Measurements from ENCODE around the gene BRK1. TPM values are rescaled to one million over a fixed set of nuclear protein-coding genes. Genes with fewer than 3 reads are reported as not detected.
"Not testable (repeated sequence)": the region's sequence is repeated elsewhere in the genome, so short reads cannot be mapped to it uniquely, and the experiment has no call there.

Gene BRK1
- polyA plus RNA-seq, 1 donor = 142 TPM

DNA sequence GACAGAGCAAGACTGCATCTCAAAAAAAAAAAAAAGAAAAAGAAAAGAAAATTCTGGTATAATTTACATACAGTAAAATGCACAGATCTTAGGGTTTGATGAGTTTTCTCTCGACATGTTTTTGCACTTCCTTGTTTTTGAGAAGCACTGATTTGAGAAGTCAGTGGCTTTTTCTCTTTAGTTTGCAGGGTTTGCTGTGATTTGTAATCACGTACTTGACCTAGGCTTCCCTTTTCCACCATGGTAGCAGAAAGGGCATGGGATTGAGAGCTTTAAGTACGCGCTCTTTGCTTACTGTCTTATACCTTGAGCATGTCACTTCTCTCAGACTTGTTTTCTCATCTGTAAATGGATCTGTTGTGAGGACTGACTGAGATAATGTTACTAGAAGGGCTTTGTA is 30.2 kb downstream of the BRK1 start:
- no peak for DNase-seq

DNA sequence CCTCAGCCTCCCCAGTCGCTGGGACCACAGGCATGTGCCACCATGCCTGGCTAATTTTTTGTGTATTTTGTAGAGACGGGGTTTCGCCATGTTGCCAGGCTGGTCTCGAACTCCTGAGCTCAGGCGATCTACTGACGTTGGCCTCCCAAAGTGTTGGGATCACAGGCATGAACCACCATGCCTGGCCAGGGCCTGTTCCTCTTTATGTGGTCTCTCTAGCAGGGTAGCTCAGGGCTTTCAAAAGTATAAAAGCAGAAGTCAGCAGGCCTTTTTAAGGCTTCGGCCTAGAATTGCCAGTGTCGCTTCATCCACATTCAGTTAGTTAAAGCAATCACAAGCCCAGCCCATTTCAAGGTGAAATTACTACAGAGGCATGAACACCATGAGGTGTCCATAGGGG is 33.8 kb downstream of the BRK1 start:
- no peak for DNase-seq

DNA sequence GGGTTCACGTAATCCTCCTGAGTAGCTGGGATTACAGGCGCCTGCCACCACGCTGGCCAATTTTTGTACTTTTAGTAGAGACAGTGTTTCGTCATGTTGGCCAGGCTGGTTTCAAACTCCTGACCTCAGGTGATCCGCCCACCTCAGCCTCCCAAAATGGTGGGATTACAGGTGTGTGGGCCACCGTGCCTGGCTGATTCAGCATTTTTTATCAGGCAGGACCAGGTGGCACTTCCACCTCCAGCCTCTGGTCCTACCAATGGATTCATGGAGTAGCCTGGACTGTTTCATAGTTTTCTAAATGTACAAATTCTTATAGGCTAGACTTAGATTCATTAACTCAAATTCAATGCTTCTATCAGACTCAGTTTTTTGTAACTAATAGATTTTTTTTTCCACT is 35.5 kb downstream of the BRK1 start:
- DNase-seq = no peak

DNA sequence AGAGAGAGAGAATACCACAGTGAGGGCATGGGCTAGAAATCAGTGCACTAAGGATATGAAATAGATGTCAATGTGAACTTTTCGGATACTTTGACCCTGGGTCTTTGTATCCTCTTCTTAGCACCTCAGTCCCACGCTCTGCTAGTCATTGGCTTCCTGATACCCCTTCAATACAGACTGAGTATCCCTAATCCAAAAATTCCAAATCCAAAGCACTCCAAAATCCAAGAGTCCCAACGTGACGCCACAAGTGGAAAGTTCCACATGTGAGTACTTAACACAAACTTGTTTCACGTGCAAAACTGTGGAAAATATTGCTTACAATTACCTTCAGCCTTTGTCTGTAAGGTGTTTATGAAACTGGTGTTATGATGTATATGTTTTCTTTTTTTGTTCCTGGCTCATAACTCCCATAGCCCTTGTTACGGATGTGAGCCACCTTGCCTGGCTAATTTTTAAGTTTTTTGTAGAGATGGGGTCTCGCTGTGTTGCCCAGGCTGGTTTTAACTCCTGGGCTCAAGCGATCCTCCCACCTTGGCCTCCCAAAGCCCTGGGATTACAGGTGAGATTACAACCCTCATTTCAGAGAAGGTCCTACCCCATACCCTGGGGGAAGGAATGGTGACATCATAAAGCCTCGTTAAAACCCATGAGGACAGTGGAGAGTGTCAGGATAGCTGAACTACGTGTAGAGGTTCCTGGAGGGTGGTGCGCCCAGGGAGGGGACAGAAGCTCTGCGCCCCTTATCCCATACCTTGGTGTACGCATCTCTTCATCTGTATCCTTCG is 39.1 kb downstream of the BRK1 start:
- DNase-seq = no peak

DNA sequence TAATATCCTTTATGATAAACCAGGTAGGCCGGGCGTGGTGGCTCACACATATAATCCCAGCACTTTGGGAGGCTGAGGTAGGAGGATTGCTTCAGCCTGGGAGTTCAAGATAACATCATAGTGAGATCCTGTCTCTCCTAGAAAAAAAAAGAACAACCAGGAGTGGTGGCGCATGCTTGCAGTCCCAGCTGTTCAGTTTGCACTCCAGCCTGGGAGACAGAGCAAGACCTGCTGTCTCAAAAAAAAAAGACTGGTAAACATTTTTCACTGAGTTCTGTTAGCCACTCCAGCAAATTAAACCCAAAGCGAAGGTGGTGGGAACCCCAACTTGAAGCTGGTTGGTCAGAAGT is 39.6 kb downstream of the BRK1 start:
- DNase-seq = no peak

DNA sequence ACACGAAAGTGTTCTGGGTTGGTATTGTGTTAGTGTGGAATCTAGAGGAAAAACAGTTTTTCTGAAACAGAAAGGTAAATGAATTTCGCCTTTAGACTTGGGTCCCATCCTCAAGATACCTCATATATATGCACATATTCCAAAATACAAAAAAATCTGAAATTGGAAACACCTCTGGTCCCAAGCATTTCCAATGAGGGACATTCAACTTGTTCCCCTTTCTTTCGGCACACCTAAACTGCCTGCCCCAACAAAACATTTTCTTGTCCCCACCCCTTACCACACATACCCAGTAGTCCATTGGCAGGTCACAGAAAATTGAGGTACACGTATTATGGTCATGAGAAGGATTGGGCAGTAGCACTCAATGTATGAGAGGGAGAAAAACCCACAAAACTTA is 40.2 kb downstream of the BRK1 start:
- DNase-seq = no peak

DNA sequence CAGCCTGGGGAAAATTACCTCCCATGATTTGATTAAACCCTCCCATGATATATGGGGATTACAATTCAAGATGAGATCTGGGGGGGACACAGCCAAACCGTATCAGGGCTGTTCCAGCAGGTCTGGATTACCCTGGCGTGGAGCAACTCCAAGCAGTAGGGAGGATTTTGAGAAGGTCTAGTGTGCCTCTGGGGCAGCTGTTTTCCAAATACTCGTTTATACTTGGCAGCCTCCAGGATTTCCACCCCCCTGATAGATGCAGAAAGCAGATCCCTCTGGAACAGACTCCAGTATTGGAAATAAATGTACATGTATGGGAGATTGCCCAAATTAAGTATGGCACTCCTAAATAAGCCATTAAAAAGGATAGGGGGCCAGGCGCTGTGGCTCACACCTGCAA is 41.6 kb downstream of the BRK1 start:
- peak; percentile 72 for DNase-seq

DNA sequence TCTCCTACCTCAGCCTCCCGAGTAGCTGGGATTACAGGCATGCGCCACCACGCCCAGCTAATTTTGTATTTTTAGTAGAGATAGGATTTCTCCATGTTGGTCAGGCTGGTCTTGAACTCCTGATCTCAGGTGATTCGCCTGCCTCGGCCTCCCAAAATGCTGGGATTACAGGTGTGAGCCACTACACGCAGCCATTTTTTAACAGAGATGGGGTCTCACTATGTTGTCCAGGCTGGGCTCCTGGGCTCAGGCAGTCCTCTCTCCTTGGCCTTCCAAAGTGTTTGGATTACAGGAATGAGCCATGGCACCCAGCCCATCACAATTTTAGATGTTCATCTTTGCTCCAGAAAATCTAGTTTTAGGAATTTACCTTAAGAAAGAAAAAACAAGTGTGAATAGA is 43.1 kb downstream of the BRK1 start:
- DNase-seq = not testable (repeated sequence)

DNA sequence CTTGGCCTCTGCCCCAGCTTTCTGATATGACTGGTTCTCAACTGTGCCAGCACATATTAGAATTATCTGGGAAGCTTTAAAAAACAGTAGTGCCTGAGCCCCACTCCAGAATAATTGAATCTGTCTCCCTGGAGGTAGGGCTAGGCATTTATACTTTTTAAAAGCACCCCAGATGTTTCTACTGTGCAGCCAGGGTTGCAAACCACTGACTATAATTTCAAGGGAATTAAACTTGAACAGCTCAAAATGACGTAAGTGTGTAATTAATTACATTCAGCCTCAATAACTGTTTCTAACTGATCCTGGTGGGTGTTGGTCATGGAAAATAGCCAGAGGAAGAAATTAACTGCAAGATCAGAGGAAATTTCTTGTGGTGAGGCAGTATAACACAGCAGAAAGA is 44.9 kb downstream of the BRK1 start:
- no peak for DNase-seq

DNA sequence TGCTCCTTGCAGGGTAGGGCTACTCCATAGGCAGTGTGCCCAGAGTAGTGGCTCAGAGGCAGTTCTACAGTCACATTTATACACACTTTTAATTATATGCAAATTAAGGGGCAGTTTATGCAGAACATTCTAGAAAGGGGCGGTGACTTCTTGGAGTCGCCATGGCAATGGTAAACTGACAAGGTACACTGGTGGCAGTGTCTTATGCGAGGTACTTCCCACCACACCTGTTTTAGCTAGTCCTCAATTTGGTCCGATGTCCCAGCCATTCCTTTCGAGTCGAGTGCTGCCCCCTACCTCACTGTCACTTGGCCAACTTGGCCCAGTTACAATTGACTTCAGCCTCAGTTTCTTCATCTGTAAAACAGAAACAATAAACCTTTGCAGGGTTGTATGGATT is 45.5 kb downstream of the BRK1 start:
- no peak for DNase-seq

DNA sequence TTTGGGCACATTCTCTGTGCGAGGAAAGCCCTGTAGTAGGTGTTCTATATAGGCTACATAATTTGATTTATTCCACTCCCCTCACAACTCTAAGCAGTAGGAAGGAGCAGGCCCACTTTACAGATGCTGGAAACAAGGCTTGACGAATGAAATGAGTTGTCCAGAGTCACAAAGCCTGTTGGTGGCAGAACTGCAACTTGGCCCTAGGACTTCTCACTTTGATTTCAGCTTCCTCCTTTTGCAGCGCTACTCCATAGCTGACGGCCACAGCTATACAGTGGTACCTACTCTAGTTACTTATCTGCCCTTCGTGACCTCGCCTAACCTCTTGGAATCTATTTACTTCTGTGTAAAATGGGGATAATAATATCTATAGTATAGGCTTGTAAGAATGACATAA is 46.7 kb downstream of the BRK1 start:
- no peak for DNase-seq

DNA sequence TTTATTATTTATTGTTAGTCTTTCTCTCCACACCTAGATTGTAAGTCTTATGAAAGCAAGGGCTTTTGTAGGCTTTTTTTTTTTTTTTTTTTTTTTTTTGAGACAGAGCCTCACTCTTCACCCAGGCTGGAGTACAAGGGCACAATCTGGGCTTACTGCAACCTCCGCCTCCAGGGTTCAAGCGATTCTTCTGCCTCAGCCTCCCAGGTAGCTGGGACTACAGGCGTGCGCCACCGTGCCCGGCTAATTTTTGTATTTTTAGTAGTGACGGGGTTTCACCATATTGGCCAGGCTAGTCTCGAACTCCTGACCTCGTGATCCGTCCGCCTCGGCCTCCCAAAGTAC is 48.7 kb downstream of the BRK1 start:
- not testable (repeated sequence) for DNase-seq

DNA sequence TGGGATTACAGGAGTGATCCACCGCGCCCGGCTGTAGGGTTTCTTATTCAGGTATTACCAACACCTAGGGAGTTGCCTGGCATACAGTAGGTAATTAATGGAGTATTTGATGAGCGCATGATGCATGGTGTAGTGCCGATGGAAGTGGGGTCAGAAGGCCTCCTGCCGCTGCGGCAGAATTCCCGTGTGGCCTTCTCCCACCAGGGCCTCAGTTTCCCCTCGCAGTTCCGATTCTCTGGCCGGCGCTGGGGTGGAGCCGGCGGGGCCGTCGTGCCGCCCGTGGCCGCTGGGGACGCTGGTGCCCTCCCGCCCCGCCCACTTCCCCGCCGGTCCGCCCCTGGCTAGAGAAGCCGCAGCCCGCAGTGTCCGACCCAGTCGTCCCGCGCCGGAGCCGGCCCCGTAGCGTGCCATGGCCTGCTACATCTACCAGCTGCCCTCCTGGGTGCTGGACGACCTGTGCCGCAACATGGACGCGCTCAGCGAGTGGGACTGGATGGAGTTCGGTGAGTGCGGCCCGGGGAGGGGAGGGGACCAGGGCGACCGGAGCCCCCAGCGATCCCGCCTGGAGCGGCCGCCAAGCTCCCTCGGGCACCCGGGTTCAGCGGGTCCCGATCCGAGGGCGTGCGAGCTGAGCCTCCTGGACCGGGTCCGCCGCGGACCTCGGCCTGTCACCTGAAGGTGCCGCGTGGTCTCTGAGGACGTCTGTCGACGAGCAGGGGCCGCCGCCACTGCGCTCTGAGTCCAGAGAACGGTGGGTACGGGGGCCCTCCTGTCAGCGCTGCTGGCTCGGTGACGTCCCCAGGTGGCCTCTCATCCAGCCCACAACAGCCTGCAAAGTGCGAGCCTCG is 49.3 kb downstream of the BRK1 start, which contains the start of gene IRAK2:
Gene IRAK2 (plus strand): TSS at position 374 of the 848 bp plus-strand sequence. CDS start 36 bp downstream, at position 410.
- peak; percentile 62 for DNase-seq

DNA sequence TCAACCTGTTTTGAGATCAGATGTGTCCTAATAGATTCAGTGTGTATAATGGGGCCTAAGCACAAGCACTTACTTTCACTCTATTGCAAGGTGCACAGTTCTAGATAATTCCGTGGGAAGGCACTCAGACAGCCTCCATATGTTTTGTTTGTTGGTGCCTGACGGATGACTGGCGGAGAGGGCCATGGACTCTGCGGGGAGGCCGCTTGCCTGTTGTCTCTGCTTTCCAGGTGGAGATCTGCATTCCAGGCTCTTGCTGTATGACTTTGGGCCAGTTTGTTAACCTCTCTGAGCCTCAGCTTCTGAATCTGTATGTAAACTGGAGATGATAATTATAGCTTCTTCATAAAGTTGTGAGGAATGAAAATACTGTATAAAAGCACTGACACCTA is 50.7 kb downstream of the BRK1 start:
- no peak for DNase-seq

DNA sequence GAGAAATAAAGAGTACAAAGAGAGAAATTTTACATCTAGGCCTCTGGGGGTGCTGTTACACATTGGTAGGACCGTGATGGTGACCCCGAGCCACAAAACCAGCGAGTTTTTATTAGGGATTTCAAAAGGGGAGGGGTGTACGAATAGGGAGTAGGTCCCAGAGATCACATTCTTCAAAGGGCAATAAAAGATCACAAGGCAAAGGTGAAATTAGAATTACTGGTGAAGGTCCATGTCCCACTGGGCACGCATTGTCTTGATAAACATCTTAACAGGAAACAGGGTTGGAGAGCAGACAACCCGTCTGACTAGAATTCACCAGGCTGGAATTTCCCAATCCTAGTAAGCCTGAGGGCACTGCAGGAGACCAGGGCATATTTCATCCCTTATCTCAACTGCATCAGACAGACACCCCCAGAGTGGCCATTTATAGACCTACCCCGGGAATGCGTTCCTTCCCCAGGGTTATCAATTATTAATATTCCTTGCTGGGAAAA is 53.6 kb downstream of the BRK1 start:
- no peak for DNase-seq

DNA sequence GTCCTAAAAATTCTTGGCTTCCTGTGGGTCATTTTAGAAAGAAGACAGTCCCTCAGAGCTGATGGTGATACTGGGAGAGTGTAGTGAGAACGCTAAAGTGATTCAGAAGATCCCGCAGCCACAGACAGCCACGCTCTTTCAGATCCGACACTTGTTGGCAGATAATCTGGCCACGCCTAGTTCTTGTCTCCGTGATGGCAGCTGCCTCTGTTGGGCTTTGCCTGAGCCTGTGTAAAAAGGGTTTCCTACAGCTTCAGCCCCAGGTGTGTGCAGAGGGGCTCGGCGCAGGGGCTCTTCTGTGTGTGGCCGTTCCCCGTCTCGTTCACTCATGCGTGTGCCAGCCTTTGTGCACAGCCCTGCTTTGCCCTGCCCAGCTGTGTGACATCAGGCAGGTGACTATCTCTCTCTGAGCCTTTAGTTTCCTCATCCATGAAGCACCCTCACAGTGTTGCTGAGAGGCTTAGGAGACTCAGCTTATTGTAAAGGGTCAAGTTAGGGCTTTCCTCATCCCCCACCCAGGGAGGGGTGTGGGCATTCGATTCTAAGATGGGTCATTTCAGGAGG is 55.5 kb downstream of the BRK1 start:
- DNase-seq = no peak

DNA sequence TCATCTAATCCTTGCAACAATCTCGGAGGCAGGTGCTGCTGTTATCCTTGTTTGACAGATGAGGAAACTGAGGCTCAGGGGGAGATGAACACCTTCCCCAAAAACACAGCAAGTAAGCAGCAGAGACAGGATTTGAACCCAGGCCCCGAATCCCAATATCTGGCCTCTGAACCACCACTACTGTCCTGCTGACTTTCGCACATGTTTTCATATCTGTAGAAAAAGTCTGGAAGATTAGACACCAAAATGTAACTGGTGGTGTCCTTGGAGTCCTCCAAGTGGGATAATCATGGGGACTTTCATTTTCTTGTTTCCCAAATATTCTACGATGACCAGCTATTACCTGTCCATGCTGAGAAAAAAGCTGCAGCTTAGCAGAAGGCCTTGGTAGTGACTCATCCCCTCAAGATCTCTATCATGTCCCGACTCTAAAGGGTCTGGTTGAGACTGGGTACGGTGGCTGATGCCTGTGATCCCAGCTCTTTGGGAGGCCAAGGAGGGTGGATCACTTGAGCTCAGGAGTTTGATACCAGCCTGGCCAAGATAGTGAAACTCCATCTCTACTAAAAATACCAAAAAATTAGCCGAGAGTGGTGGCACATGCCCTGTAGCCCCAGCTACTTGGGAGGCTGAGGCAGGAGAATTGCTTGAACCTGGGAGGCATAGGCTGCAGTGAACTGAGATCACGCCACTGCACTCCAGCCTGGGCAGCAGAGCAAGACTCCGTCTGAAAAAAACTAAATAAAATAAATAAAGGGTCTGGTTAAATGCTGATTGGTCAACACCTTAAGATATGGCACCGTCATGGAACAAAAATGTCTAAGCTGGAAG is 57.8 kb downstream of the BRK1 start:
- DNase-seq = no peak

DNA sequence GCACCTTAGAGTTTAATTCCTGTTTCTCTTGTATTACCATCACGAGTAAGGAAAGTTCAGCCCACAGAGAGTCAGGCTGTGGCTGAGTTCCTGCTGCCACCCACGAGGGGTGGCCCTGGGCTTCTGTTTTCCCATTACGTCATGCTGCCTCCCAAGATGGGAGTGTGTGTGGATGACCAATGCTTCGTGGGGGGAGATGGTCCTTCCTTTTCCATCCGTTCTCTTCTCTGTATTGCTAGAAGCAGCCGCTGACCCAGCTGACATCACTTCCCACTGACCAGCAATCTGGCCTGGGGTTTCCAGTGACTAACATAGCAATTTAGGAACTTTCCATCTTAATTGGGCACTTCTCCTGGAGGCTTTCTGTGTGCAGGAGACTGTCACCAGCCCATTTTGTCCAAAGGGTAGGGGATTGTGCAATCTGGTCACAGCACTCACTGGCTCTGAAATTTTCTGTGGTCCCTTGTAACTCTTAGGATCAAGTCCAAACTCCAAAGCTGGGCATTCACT is 58.5 kb downstream of the BRK1 start:
- DNase-seq = peak; percentile 52

DNA sequence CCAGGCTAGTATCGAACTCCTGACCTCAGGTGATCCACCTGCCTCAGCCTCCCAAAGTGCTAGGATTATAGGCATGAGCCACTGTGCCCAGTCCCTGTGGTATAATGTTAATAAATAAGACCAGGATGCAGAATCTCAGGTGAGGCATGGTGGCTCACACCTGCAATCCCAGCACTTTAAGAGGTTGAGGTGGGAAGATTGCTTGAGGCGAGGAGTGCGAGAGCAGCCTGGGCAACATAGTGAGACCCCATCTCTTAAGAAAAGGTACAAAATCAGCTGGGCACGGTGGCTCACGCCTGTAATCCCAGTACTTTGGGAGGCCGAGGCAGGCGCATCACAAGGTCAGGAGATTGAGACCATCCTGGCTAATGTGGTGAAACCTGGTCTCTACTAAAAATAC is 59.9 kb downstream of the BRK1 start:
- not testable (repeated sequence) for DNase-seq

DNA sequence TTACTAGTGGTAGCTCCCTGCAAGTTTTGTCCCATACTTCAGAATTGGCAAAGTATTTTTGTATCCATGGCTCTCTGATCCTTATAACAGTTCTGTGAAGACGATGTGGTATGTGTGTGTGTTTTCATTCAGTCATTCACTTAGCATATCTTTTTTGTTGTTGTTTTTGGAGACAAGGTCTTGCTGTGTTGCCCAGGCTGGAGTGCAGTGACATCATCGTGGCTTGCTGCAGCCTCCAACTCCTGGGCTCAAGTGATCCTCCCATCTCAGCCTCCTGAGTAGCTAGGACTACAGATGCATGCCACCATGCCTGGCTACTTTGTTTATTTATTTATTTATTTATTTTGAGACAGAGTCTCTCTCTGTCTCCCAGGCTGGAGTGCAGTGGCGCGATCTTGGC is 60.7 kb downstream of the BRK1 start:
- DNase-seq = not testable (repeated sequence)

Data from hindlimb muscle (tissue), 1 donor.